HG03139 (cell line): Measurements from ENCODE around the gene ARSA.
"Not testable (repeated sequence)": the region's sequence is repeated elsewhere in the genome, so short reads cannot be mapped to it uniquely, and the experiment has no call there.

Source experiments
- ATAC-seq: cut with Tn5 transposase; IDR thresholded peaks from one replicate; pipeline ENCODE4 v1.9.1; 2021; ENCODE audit not compliant: unreplicated experiment

The ARSA gene

GRCh38 chr22:50627642-50628542, at the start of gene ARSA:
Gene ARSA (minus strand): TSS chr22:50628152. CDS start chr22:50627779, 373 bp downstream.
- peak; percentile 59 for ATAC-seq

GRCh38 chr22:50676661-50677492, 48.9 kb upstream of the ARSA start:
- no peak for ATAC-seq

- ATAC-seq, result no peak
Observed at GRCh38 chr22:50676180-50676636, 48.3 kb upstream of the ARSA start.

GRCh38 chr22:50675553-50676179, 47.7 kb upstream of the ARSA start:
- ATAC-seq, result no peak

GRCh38 chr22:50674606-50675552, 46.9 kb upstream of the ARSA start:
- ATAC-seq, result no peak

- no peak for ATAC-seq
Observed at GRCh38 chr22:50674130-50674500, 46.2 kb upstream of the ARSA start.

- no peak for ATAC-seq
Observed at GRCh38 chr22:50673231-50674129, 45.5 kb upstream of the ARSA start.

- ATAC-seq, result no peak
Observed at GRCh38 chr22:50672471-50673230, 44.7 kb upstream of the ARSA start, which contains the start of gene SHANK3. Gene SHANK3 (plus strand): TSS chr22:50672823.

GRCh38 chr22:50672041-50672440, 44.1 kb upstream of the ARSA start:
- ATAC-seq, result no peak

GRCh38 chr22:50671641-50672040, 43.7 kb upstream of the ARSA start:
- ATAC-seq, result no peak

GRCh38 chr22:50670914-50671538, 43.1 kb upstream of the ARSA start:
- ATAC-seq, result no peak

GRCh38 chr22:50670513-50670912, 42.6 kb upstream of the ARSA start:
- ATAC-seq, result no peak

GRCh38 chr22:50665738-50666137, 37.8 kb upstream of the ARSA start:
- no peak for ATAC-seq

GRCh38 chr22:50665212-50665611, 37.3 kb upstream of the ARSA start:
- ATAC-seq, result no peak

GRCh38 chr22:50660306-50660705, 32.4 kb upstream of the ARSA start:
- ATAC-seq, result no peak

GRCh38 chr22:50659711-50660110, 31.8 kb upstream of the ARSA start:
- ATAC-seq, result not testable (repeated sequence)

- ATAC-seq, result no peak
Observed at GRCh38 chr22:50657925-50658324, 30.0 kb upstream of the ARSA start.
